GM06990 (cell line): ENCODE measurements around the gene STX19.
A peak's percentile ranks its signal among the peaks of the same experiment; 100 is the strongest.

Experiments
- DNase-seq: peaks from one replicate; pipeline ENCODE4 v3.0.0-alpha.2; 2011; ENCODE audit not compliant: insufficient read length; ENCODE audit errors: extremely low read depth
- H3K27me3 ChIP-seq: replicated peaks from 2 replicates; pipeline ENCODE4 v1.6.0; 2011; ENCODE audit warnings: low read length; ENCODE audit not compliant: control insufficient read depth, insufficient read depth
- H3K36me3 ChIP-seq: 2 replicates; pipeline ENCODE4 v1.5.1; 2011; ENCODE audit warnings: low read length; ENCODE audit not compliant: control insufficient read depth, insufficient read depth
- H3K4me3 ChIP-seq: replicated peaks from 2 replicates; pipeline ENCODE4 v1.5.1; 2011; ENCODE audit warnings: low read depth, mild to moderate bottlenecking, control low read depth, low read length
- CTCF ChIP-seq: IDR thresholded peaks from 2 replicates; pipeline ENCODE4 v1.5.1; 2011; ENCODE audit warnings: low read length, control low read depth, mild to moderate bottlenecking, inconsistent platforms; ENCODE audit not compliant: insufficient read depth, poor library complexity, severe bottlenecking

Gene STX19

GRCh38 chr3:94015025-94015424 lies 13.4 kb downstream of the STX19 start:
- H3K27me3 ChIP-seq: no peaks in the 10 kb centered on the region
- no peak overlapping the region for H3K4me3 ChIP-seq
- no peaks in the 10 kb centered on the region for H3K36me3 ChIP-seq
- no peak for TF ChIP-seq CTCF
- DNase-seq: no peak

- no peaks in the 10 kb centered on the region for H3K36me3 ChIP-seq
- H3K27me3 ChIP-seq: no peaks in the 10 kb centered on the region
These were observed 16.2 kb downstream of the STX19 start for GRCh38 chr3:94012185-94012584.

GRCh38 chr3:94011233-94011711 lies 17.1 kb downstream of the STX19 start:
- Histone ChIP-seq H3K4me3 (no peak overlapping the region), H3K27me3 (no peaks in the 10 kb centered on the region), H3K36me3 (no peaks in the 10 kb centered on the region)
- no peak for TF ChIP-seq CTCF
- no peak for DNase-seq

More at GRCh38 chr3:94012185-94012584, 16.2 kb downstream of the STX19 start:
- no peak for DNase-seq
- TF ChIP-seq CTCF: no peak
- no peak overlapping the region for H3K4me3 ChIP-seq

GRCh38 chr3:94009608-94010007 lies 18.8 kb downstream of the STX19 start:
- H3K36me3 ChIP-seq: no peaks in the 10 kb centered on the region
- no peaks in the 10 kb centered on the region for H3K27me3 ChIP-seq
- TF ChIP-seq CTCF: no peak
- no peak overlapping the region for H3K4me3 ChIP-seq
- DNase-seq: no peak

- no peaks in the 10 kb centered on the region for H3K27me3 ChIP-seq
- TF ChIP-seq CTCF: no peak
These were observed 20.1 kb downstream of the STX19 start for GRCh38 chr3:94008253-94008652.

GRCh38 chr3:94004301-94004910 lies 24.0 kb downstream of the STX19 start:
- DNase-seq: no peak
- Histone ChIP-seq H3K36me3 (no peaks in the 10 kb centered on the region), H3K4me3 (peak overlapping the region; percentile 29), H3K27me3 (no peaks in the 10 kb centered on the region)
- peak; percentile 72 for TF ChIP-seq CTCF

More at GRCh38 chr3:94008253-94008652, 20.1 kb downstream of the STX19 start:
- no peak overlapping the region for H3K4me3 ChIP-seq
- H3K36me3 ChIP-seq: no peaks in the 10 kb centered on the region
- no peak for DNase-seq
